SK-N-SH (cell line): ENCODE data around the gene FCHSD2. TPM values are rescaled to one million over a fixed set of nuclear protein-coding genes. Genes with fewer than 3 reads are reported as not detected.

ENCODE experiments used
- CTCF ChIA-PET: fragments of 300-600, 350-600 bp; formaldehyde crosslinking; extraction: SDS; loops from one replicate; lab custom pipeline; 2021; lab: Yijun Ruan, JAX
- POLR2A ChIA-PET: fragments of 350-600 bp; sonication (Branson Sonifier 250); formaldehyde crosslinking; extraction: SDS; loops from one replicate; lab custom pipeline; 2020; ENCODE audit warnings: antibody characterized with exemption, inconsistent platforms; lab: Yijun Ruan, JAX
- DNase-seq: peaks from one replicate; pipeline ENCODE4 v3.0.0; 2012
- H2AFZ ChIP-seq: fragments of 200-600 bp; sonication (generic); 2 replicates; pipeline ENCODE4 v1.8.1; 2016; ENCODE audit warnings: antibody characterized with exemption, mild to moderate bottlenecking, low read depth
- H3F3A ChIP-seq: fragments of 200-600 bp; sonication (generic); replicated peaks from 2 replicates; pipeline ENCODE3; 2016; ENCODE audit warnings: antibody characterized with exemption, mild to moderate bottlenecking; ENCODE audit not compliant: insufficient read depth
- H3K27ac ChIP-seq, 2 experiments: fragments of 200-500 bp in 1 of 2; fragments of 200-600 bp in 1 of 2; sonication (Bioruptor generic) in 1 of 2; sonication (generic), shearing (Covaris generic) in 1 of 2; 2 replicates each; pipeline versions ENCODE4 v1.5.1 to v1.6.1; 2014 to 2016; ENCODE audit warnings: low read depth in 2 of 2, inconsistent platforms in 1 of 2, low read length in 1 of 2, mild to moderate bottlenecking in 1 of 2, mixed read lengths in 1 of 2
- H3K27me3 ChIP-seq: fragments of 200-600 bp; sonication (generic), shearing (Covaris generic); 2 replicates; pipeline ENCODE4 v1.6.1; 2016; ENCODE audit warnings: mixed run types; ENCODE audit not compliant: insufficient read depth
- H3K36me3 ChIP-seq, 2 experiments: fragments of 200-500 bp in 1 of 2; fragments of 200-600 bp in 1 of 2; sonication (Bioruptor generic) in 1 of 2; sonication (generic) in 1 of 2; replicated peaks in 1 of 2; 2 replicates each; pipeline versions ENCODE3 to v1.5.1; 2014 to 2016; ENCODE audit warnings: low read length in 1 of 2, mild to moderate bottlenecking in 1 of 2; ENCODE audit not compliant: insufficient read depth in 2 of 2, control insufficient read depth in 1 of 2
- H3K4me1 ChIP-seq, 2 experiments: fragments of 200-500 bp in 1 of 2; fragments of 200-600 bp in 1 of 2; sonication (Bioruptor generic) in 1 of 2; sonication (generic), shearing (Covaris generic) in 1 of 2; 2 replicates each; pipeline versions ENCODE4 v1.5.1 to v1.6.1; 2014 to 2016; ENCODE audit warnings: low read depth in 1 of 2, low read length in 1 of 2, mixed run types in 1 of 2; ENCODE audit not compliant: insufficient read depth in 2 of 2, control insufficient read depth in 1 of 2
- H3K4me2 ChIP-seq: fragments of 200-600 bp; sonication (generic), shearing (Covaris generic); 2 replicates; pipeline ENCODE4 v1.6.1; 2017; ENCODE audit warnings: mixed run types
- H3K4me3 ChIP-seq, 2 experiments: fragments of 200-500 bp in 1 of 2; fragments of 200-600 bp in 1 of 2; sonication (Bioruptor generic) in 1 of 2; sonication (generic), shearing (Covaris generic) in 1 of 2; 2 replicates each; pipeline versions ENCODE4 v1.5.1 to v1.8.1; 2014 to 2016; ENCODE audit warnings: low read depth in 2 of 2, inconsistent platforms in 1 of 2, low read length in 1 of 2, mild to moderate bottlenecking in 1 of 2, mixed read lengths in 1 of 2, moderate library complexity in 1 of 2
- H3K79me2 ChIP-seq: fragments of 200-600 bp; sonication (generic); 2 replicates; pipeline ENCODE4 v1.8.1; 2017; ENCODE audit warnings: mild to moderate bottlenecking; ENCODE audit not compliant: insufficient read depth
- H3K9ac ChIP-seq: fragments of 200-600 bp; sonication (generic); 2 replicates; pipeline ENCODE4 v1.6.1; 2017; ENCODE audit warnings: mixed run types
- H3K9me2 ChIP-seq: fragments of 200-600 bp; sonication (generic); 2 replicates; pipeline ENCODE4 v1.6.1; 2017; ENCODE audit warnings: mixed run types
- H3K9me3 ChIP-seq: fragments of 200-600 bp; sonication (generic); 2 replicates; pipeline ENCODE4 v1.6.1; 2017; ENCODE audit warnings: mixed run types, mild to moderate bottlenecking, moderate library complexity
- H4K20me1 ChIP-seq: fragments of 200-600 bp; sonication (generic); 2 replicates; pipeline ENCODE4 v1.6.1; 2017; ENCODE audit warnings: mild to moderate bottlenecking, mixed run types; ENCODE audit not compliant: insufficient read depth
- EP300 ChIP-seq, 2 experiments: IDR thresholded peaks; 2 replicates each; pipeline versions ENCODE4 v1.4.0 to v1.6.1; 2012; ENCODE audit warnings: borderline replicate concordance in 1 of 2, low read depth in 1 of 2, low read length in 1 of 2
- EZH2phosphoT487 ChIP-seq: fragments of 200-600 bp; sonication (generic); IDR thresholded peaks from 2 replicates; pipeline ENCODE4 v1.6.1; 2017; ENCODE audit warnings: low read depth, mixed run types, mild to moderate bottlenecking, antibody characterized with exemption, moderate library complexity, borderline replicate concordance
- FOXM1 ChIP-seq: IDR thresholded peaks from 2 replicates; pipeline ENCODE4 v1.4.0; 2012; ENCODE audit warnings: low read depth, mild to moderate bottlenecking
- GABPA ChIP-seq: IDR thresholded peaks from 2 replicates; pipeline ENCODE4 v1.4.0; 2012; ENCODE audit warnings: low read depth, mild to moderate bottlenecking
- GATA2 ChIP-seq: sonication (generic); formaldehyde crosslinking; IDR thresholded peaks from 2 replicates; pipeline ENCODE4 v1.5.0; 2020; ENCODE audit warnings: mild to moderate bottlenecking, missing genetic modification reagents
- MAX ChIP-seq: IDR thresholded peaks from 2 replicates; pipeline ENCODE4 v1.4.0; 2012; ENCODE audit warnings: low read depth
- NFIC ChIP-seq: IDR thresholded peaks from 2 replicates; pipeline ENCODE4 v1.4.0; 2012; ENCODE audit warnings: borderline replicate concordance
- NRF1 ChIP-seq: IDR thresholded peaks from 2 replicates; pipeline ENCODE4 v1.6.1; 2012; ENCODE audit warnings: low read depth, mild to moderate bottlenecking, low read length
- POLR2AphosphoS5 ChIP-seq: IDR thresholded peaks from 2 replicates; pipeline ENCODE4 v1.6.1; 2012; ENCODE audit warnings: low read depth, low read length
- RFX5 ChIP-seq: IDR thresholded peaks from 2 replicates; pipeline ENCODE4 v1.6.1; 2012; ENCODE audit warnings: mild to moderate bottlenecking, improper control_type of control experiment, low read length
- SMC3 ChIP-seq: IDR thresholded peaks from 2 replicates; pipeline ENCODE4 v1.6.1; 2012; ENCODE audit warnings: low read depth, low read length, improper control_type of control experiment
- TEAD4 ChIP-seq: IDR thresholded peaks from 2 replicates; pipeline ENCODE4 v1.4.0; 2012; ENCODE audit warnings: mild to moderate bottlenecking, borderline replicate concordance; ENCODE audit not compliant: insufficient read depth
- USF1 ChIP-seq: IDR thresholded peaks from 2 replicates; pipeline ENCODE4 v1.4.0; 2012; ENCODE audit warnings: low read depth, borderline replicate concordance
- USF2 ChIP-seq: fragments of 150-350 bp; IDR thresholded peaks from 2 replicates; pipeline ENCODE4 v1.6.1; 2017; ENCODE audit warnings: antibody characterized with exemption, low read length, low read depth, borderline replicate concordance
- WGBS: methylation state at CpG from one replicate; pipeline ENCODE4 v1.1.6; 2017; ENCODE audit warnings: low lambda C conversion rate; 5-methylcytosine and 5-hydroxymethylcytosine counted together
- polyA plus RNA-seq, 3 experiments: library from polyadenylated mRNA; depleted of rRNA; stranded (reverse); fragments of >200 nt; gene quantifications; 2 replicates each; pipeline ENCODE4 v1.2.3, GENCODE V29; 2012
- TF ChIP-seq, protein P1 (sequence below): IDR thresholded peaks from 2 replicates; pipeline ENCODE4; 2012
- TF ChIP-seq, protein P2 (sequence below): fragments of 150-350 bp; IDR thresholded peaks from 2 replicates; pipeline ENCODE4 v1.6.1; 2016; ENCODE audit warnings: mild to moderate bottlenecking, low read depth, low read length

FCHSD2 gene
- polyA plus RNA-seq, 1 of the 3 experiments (the other 2 are of a cell fraction): 10.4 TPM

- Histone ChIP-seq H3K36me3 (peaks cover 0 to 3% of the 10 kb centered on the region in 2 experiments), H3F3A (peaks cover 4% of the 10 kb centered on the region), H3K4me2 (no peak overlapping the region), H3K4me1 (0 out of 4 replicates have a peak, but pooled peaks cover 0 to 6% of the 10 kb centered on the region in 2 experiments), H3K79me2 (peaks cover 27% of the 10 kb centered on the region), H3K27ac (no peak overlapping the region), H3K9ac (no peak overlapping the region), H3K9me2 (no peaks in the 10 kb centered on the region), H3K9me3 (no peaks in the 10 kb centered on the region), H2AFZ (no peak overlapping the region), H3K27me3 (no peaks in the 10 kb centered on the region), H3K4me3 (no peak overlapping the region), H4K20me1 (no peaks in the 10 kb centered on the region)
- ChIA-PET POLR2A (interaction anchor here (0.6 kb wide), 1 partner anchor 63 kb away, joined by 4 read pairs; no protein-coding TSS in a partner anchor), CTCF (interaction anchor here (0.7 kb wide), 1 partner anchor 1312 kb away, joined by 3 read pairs; no protein-coding TSS in a partner anchor)
- 100% methylated on average over 2 of the region's 2 CpGs for WGBS
- no peak for TF ChIP-seq POLR2AphosphoS5
- TF ChIP-seq USF1: no peak
- no peak for TF ChIP-seq GABPA
- TF ChIP-seq SMC3: no peak
- no peak for TF ChIP-seq NFIC
- no peak for TF ChIP-seq MAX
- TF ChIP-seq FOXM1: no peak
- TF ChIP-seq EZH2phosphoT487: no peak
- no peak for DNase-seq
These were observed 46.5 kb downstream of the FCHSD2 start for GRCh38 chr11:73095613-73096012.

DNA sequence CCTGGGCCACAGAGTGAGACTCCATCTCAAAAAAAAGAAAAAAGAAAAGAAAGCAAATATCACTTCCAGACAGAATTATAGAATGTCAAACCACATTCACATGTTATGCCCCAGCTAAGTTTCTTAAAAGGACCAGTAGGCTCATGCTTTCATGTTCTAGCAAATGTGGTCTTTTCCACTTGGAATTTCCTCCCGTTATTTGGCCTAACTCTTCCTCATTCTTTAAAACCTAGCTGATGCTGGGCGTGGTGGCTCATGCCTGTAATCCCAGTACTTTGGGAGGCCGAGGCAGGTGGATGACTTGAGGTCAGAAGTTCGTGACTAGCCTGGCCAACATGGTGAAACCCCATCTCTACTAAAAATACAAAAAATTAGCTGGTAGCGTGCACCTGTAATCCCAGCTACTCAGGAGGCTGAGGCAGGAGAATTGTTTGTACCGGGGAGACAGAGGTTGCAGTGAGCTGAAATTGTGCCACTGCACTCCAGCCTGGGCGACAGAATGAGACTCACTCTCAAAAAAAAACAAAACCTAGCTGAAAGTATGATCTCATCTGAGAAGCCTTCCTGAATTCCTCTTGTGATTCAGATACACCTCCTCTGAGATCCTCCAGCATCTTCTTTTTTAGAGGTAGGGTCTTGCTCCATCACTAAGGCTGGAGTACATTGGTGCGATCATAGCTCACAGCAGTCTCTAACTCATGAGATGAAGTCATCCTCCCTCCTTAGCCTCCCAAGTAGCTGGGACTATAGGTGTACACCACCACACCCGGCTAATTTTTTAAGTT is 50.4 kb downstream of the FCHSD2 start:
- Histone ChIP-seq H3K4me1 (0 out of 4 replicates have a peak, but pooled peaks cover 0 to 6% of the 10 kb centered on the region in 2 experiments), H3F3A (peaks cover 4% of the 10 kb centered on the region), H3K27me3 (no peaks in the 10 kb centered on the region), H3K27ac (no peak overlapping the region), H3K4me3 (no peak overlapping the region), H2AFZ (no peak overlapping the region), H3K9ac (no peak overlapping the region), H3K79me2 (peaks cover 43% of the 10 kb centered on the region; the same call in 1 of the 2 replicates), H4K20me1 (no peaks in the 10 kb centered on the region), H3K9me3 (no peaks in the 10 kb centered on the region), H3K36me3 (peaks cover 0 to 9% of the 10 kb centered on the region in 2 experiments), H3K4me2 (no peak overlapping the region), H3K9me2 (no peaks in the 10 kb centered on the region)
- CTCF ChIA-PET: interaction anchor here (0.7 to 0.9 kb wide), 2 partner anchors 51 to 87 kb away, joined by 3 read pairs; partner anchors contain the start of gene FCHSD2
- TF ChIP-seq NRF1 (no peak), EP300 (IDR thresholded peaks at IDR 0.05; ENCODE audit: borderline replicate concordance in 1 of 2, low read depth in 1 of 2, low read length in 1 of 2) (no peak), POLR2AphosphoS5 (no peak), GABPA (no peak), RFX5 (no peak), GATA2 (CRISPR knock-in tag) (no peak), TEAD4 (no peak), USF2 (no peak), SMC3 (no peak)
- TF ChIP-seq, protein P1, sequence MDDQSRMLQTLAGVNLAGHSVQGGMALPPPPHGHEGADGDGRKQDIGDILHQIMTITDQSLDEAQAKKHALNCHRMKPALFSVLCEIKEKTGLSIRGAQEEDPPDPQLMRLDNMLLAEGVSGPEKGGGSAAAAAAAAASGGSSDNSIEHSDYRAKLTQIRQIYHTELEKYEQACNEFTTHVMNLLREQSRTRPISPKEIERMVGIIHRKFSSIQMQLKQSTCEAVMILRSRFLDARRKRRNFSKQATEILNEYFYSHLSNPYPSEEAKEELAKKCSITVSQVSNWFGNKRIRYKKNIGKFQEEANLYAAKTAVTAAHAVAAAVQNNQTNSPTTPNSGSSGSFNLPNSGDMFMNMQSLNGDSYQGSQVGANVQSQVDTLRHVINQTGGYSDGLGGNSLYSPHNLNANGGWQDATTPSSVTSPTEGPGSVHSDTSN: no peak
- TF ChIP-seq, protein P2, sequence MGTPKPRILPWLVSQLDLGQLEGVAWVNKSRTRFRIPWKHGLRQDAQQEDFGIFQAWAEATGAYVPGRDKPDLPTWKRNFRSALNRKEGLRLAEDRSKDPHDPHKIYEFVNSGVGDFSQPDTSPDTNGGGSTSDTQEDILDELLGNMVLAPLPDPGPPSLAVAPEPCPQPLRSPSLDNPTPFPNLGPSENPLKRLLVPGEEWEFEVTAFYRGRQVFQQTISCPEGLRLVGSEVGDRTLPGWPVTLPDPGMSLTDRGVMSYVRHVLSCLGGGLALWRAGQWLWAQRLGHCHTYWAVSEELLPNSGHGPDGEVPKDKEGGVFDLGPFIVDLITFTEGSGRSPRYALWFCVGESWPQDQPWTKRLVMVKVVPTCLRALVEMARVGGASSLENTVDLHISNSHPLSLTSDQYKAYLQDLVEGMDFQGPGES: no peak
- WGBS: 93% methylated on average over 9 of the region's 9 CpGs
- no peak for DNase-seq
- POLR2A ChIA-PET: no interaction called here
